Measurements from ENCODE around the gene SLITRK4. TPM values are rescaled to one million over a fixed set of nuclear protein-coding genes. Genes with fewer than 3 reads are reported as not detected.

SLITRK4 gene
- total and polyA plus RNA-seq, 2 of the 4 experiments (the other 2 are of a cell fraction) = not detected

GRCh38 chrX:143635915-143636314, at the start of gene SLITRK4 (continued):
- TF ChIP-seq ELK1 (IDR thresholded peaks at IDR 0.05; ENCODE audit: borderline replicate concordance, low read depth, low read length) = no peak
- TF ChIP-seq POLR2A (IDR thresholded peaks at IDR 0.05; ENCODE audit: low read depth, low read length) = no peak

GRCh38 chrX:143683486-143683885, 47.6 kb upstream of the SLITRK4 start:
- H3K9me1 ChIP-seq (ENCODE audit: insufficient read depth, low read length) = no peaks in the 10 kb centered on the region
- POLR2A ChIA-PET (ENCODE audit: unreplicated experiment) = no interaction called here
- H4K91ac ChIP-seq (ENCODE audit: insufficient read depth, low read depth, low read length) = no peak overlapping the region
- no peaks in the 10 kb centered on the region for H3K36me3 ChIP-seq (ENCODE audit: control insufficient read depth, insufficient read depth, low read length)
- no peak overlapping the region for H3K18ac ChIP-seq (ENCODE audit: low read depth, low read length)
- no peak overlapping the region for H2BK20ac ChIP-seq (ENCODE audit: low read depth, low read length)
- H3K27ac ChIP-seq (ENCODE audit: insufficient read depth, low read length) = no peak overlapping the region
- no peak overlapping the region for H3K4me2 ChIP-seq (ENCODE audit: low read depth, low read length)
- no peak overlapping the region for H4K8ac ChIP-seq (ENCODE audit: low read depth in 2 of 2, low read length in 2 of 2)
- H4K5ac ChIP-seq (ENCODE audit: low read depth, low read length) = no peak overlapping the region
- no peak overlapping the region for H2AK5ac ChIP-seq (ENCODE audit: low read depth, low read length)
- intact Hi-C loops (cut with micrococcal nuclease) (no loop called here), in situ Hi-C loops (cut with MboI; ENCODE audit: low sequenced_read_pairs) (no loop called here), dilution Hi-C loops (cut with HindIII; ENCODE audit: low sequenced_read_pairs, unreplicated experiment) (no loop called here)
- H3K4ac ChIP-seq (ENCODE audit: low read depth, low read length) = no peak overlapping the region
- no peaks in the 10 kb centered on the region for H3K79me1 ChIP-seq (ENCODE audit: low read depth in 1 of 2, low read length in 2 of 2)
- ATAC-seq (ENCODE audit: low read depth) (no peak), DNase-seq (no peak)
- no peaks in the 10 kb centered on the region for H3K4me1 ChIP-seq (ENCODE audit: control insufficient read depth, insufficient read depth, low read length)
- H2AK9ac ChIP-seq (replicated peaks; ENCODE audit: low read depth, low read length, poor library complexity) = no peak overlapping the region
- H3K23ac ChIP-seq (ENCODE audit: low read depth, low read length) = no peak overlapping the region
- H2AFZ ChIP-seq (replicated peaks; ENCODE audit: low read length, poor library complexity) = no peak overlapping the region
- H2BK5ac ChIP-seq (ENCODE audit: low read depth, low read length, poor library complexity, severe bottlenecking) = no peak overlapping the region
- no CpG with 5 or more reads among the region's 3 CpGs for WGBS, 2 experiments (ENCODE audit: extremely low coverage in 2 of 2, insufficient read length in 1 of 2)
- no peak overlapping the region for H3K4me3 ChIP-seq (ENCODE audit: insufficient read depth, low read depth, low read length)
- H2BK120ac ChIP-seq (ENCODE audit: low read depth, low read length) = no peak overlapping the region
- H3K56ac ChIP-seq (ENCODE audit: extremely low read depth, insufficient read depth, low read length) = no peak overlapping the region
- BruUV-seq (replicated peaks) = no TSS peak
- no peaks in the 10 kb centered on the region for H3K27me3 ChIP-seq (ENCODE audit: control insufficient read depth, insufficient read depth, low read length)
- no peak overlapping the region for H3K14ac ChIP-seq (replicated peaks; ENCODE audit: low read depth, low read length)
- H3K9ac ChIP-seq (ENCODE audit: low read depth, low read length) = no peak overlapping the region
- peaks cover 2% of the 10 kb centered on the region; the same call in 1 of the 2 replicates for H3K9me3 ChIP-seq (ENCODE audit: control insufficient read depth, insufficient read depth, low read length)
- CTCF ChIA-PET = no interaction called here
- H2BK15ac ChIP-seq (ENCODE audit: low read depth, low read length) = no peak overlapping the region
- no peaks in the 10 kb centered on the region for H4K20me1 ChIP-seq (ENCODE audit: insufficient read depth, low read length)
- TF ChIP-seq CEBPB (IDR thresholded peaks at IDR 0.05; ENCODE audit: low read depth, low read length) = no peak
- TF ChIP-seq MAZ (IDR thresholded peaks at IDR 0.05; ENCODE audit: borderline replicate concordance, low read depth, low read length) = no peak
- no peak for TF ChIP-seq RFX5 (IDR thresholded peaks at IDR 0.05; ENCODE audit: low read depth, low read length)
- TF ChIP-seq CTCF (conservative IDR thresholded peaks at IDR 0.05; ENCODE audit: low read depth, low read length) = no peak
- TF ChIP-seq MXI1 (IDR thresholded peaks at IDR 0.05; ENCODE audit: borderline replicate concordance, low read depth, low read length) = no peak
- no peak for TF ChIP-seq MAFK (IDR thresholded peaks at IDR 0.05; ENCODE audit: low read depth, low read length)
- no peak for TF ChIP-seq POLR2A (IDR thresholded peaks at IDR 0.05; ENCODE audit: low read depth, low read length)
- no peak for TF ChIP-seq NFE2L2 (IDR thresholded peaks at IDR 0.05; ENCODE audit: low read depth, low read length)
- TF ChIP-seq FOS (IDR thresholded peaks at IDR 0.05; ENCODE audit: low read depth, low read length) = no peak
- no peak for TF ChIP-seq SMC3 (IDR thresholded peaks at IDR 0.05; ENCODE audit: low read depth, low read length)
- no peak for TF ChIP-seq USF2 (IDR thresholded peaks at IDR 0.05; ENCODE audit: low read depth, low read length)
- no peak for TF ChIP-seq RAD21 (IDR thresholded peaks at IDR 0.05; ENCODE audit: low read length)
- no peak for TF ChIP-seq RCOR1 (IDR thresholded peaks at IDR 0.05; ENCODE audit: insufficient replicate concordance, low read length)

Measured in IMR-90 (cell line).